ENCODE data around the gene BMP10. TPM values are rescaled to one million over a fixed set of nuclear protein-coding genes. Genes with fewer than 3 reads are reported as not detected.

Gene BMP10
- total RNA-seq, 1 donor from 2014 or later = 0.13 TPM

- no peak for DNase-seq (ENCODE audit: low spot score in 2 of 2, unreplicated experiment in 2 of 2)
- Mint-ChIP-seq H3K36me3 (no peaks in the 10 kb centered on the region), H3K27me3 (ENCODE audit: low read depth) (peaks cover 5% of the 10 kb centered on the region), H3K9me3 (no peaks in the 10 kb centered on the region), H3K4me1 (peaks cover 26% of the 10 kb centered on the region), H3K4me3 (no peak overlapping the region), H3K27ac (peak overlapping the region; percentile 41)
- no peak for TF ChIP-seq CTCF (IDR thresholded peaks at IDR 0.05; ENCODE audit: unreplicated experiment)
These were observed 43.5 kb downstream of the BMP10 start for GRCh38 chr2:68827666-68828065.

DNA sequence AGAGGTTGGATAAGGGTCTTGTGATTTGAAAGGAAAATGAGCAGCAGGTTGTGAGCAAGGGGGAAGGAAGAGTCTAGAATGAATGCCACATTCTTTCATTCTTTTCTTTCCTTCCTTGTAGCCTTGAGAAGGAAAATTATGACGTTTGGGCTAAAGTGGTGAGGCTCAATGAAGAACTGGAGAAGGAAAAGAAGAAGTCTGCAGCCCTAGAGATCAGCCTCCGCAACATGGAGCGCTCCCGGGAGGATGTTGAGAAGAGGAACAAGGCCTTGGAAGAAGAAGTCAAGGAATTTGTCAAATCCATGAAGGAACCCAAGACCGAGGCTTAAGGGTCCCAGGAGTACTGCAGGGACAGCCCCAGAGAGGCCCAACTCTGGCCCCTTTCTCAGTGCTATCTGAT, 45.3 kb downstream of the BMP10 start:
- Mint-ChIP-seq H3K27me3 (ENCODE audit: low read depth) (no peaks in the 10 kb centered on the region), H3K4me3 (no peak overlapping the region), H3K36me3 (no peaks in the 10 kb centered on the region), H3K4me1 (peaks cover 23% of the 10 kb centered on the region), H3K27ac (no peak overlapping the region), H3K9me3 (no peaks in the 10 kb centered on the region)
- TF ChIP-seq CTCF (IDR thresholded peaks at IDR 0.05; ENCODE audit: unreplicated experiment) = no peak
- no peak for DNase-seq (ENCODE audit: low spot score in 2 of 2, unreplicated experiment in 2 of 2)

GRCh38 chr2:68824831-68825230, 46.4 kb downstream of the BMP10 start:
- DNase-seq (ENCODE audit: low spot score in 2 of 2, unreplicated experiment in 2 of 2) = no peak
- no peak for TF ChIP-seq CTCF (IDR thresholded peaks at IDR 0.05; ENCODE audit: unreplicated experiment)
- no peaks in the 10 kb centered on the region for H3K36me3 Mint-ChIP-seq
- H3K9me3 Mint-ChIP-seq = no peaks in the 10 kb centered on the region
- no peaks in the 10 kb centered on the region for H3K27me3 Mint-ChIP-seq (ENCODE audit: low read depth)
- no peak overlapping the region for H3K27ac Mint-ChIP-seq
- H3K4me1 Mint-ChIP-seq = peaks cover 23% of the 10 kb centered on the region
- H3K4me3 Mint-ChIP-seq = no peak overlapping the region

GRCh38 chr2:68822207-68822872, 48.9 kb downstream of the BMP10 start:
- no peak overlapping the region for H3K4me3 Mint-ChIP-seq
- no peak for DNase-seq (ENCODE audit: low spot score in 2 of 2, unreplicated experiment in 2 of 2)
- no peaks in the 10 kb centered on the region for H3K9me3 Mint-ChIP-seq
- H3K27me3 Mint-ChIP-seq (ENCODE audit: low read depth) = no peaks in the 10 kb centered on the region
- no peak overlapping the region for H3K27ac Mint-ChIP-seq
- no peaks in the 10 kb centered on the region for H3K4me1 Mint-ChIP-seq
- H3K36me3 Mint-ChIP-seq = no peaks in the 10 kb centered on the region
- no peak for TF ChIP-seq CTCF (IDR thresholded peaks at IDR 0.05; ENCODE audit: unreplicated experiment)

- no peak overlapping the region for H3K4me3 Mint-ChIP-seq
- H3K4me1 Mint-ChIP-seq = peaks cover 4% of the 10 kb centered on the region
- H3K27me3 Mint-ChIP-seq (ENCODE audit: low read depth) = no peaks in the 10 kb centered on the region
- no peaks in the 10 kb centered on the region for H3K9me3 Mint-ChIP-seq
- TF ChIP-seq CTCF (IDR thresholded peaks at IDR 0.05; ENCODE audit: unreplicated experiment) = no peak
- DNase-seq (ENCODE audit: low spot score in 2 of 2, unreplicated experiment in 2 of 2) = no peak
- no peak overlapping the region for H3K27ac Mint-ChIP-seq
- H3K36me3 Mint-ChIP-seq = no peaks in the 10 kb centered on the region
These were observed 51.6 kb downstream of the BMP10 start for GRCh38 chr2:68819556-68819955.

- H3K9me3 Mint-ChIP-seq = no peaks in the 10 kb centered on the region
- TF ChIP-seq CTCF (IDR thresholded peaks at IDR 0.05; ENCODE audit: unreplicated experiment) = no peak
- no peaks in the 10 kb centered on the region for H3K27me3 Mint-ChIP-seq (ENCODE audit: low read depth)
- H3K4me1 Mint-ChIP-seq = peaks cover 4% of the 10 kb centered on the region
- H3K27ac Mint-ChIP-seq = no peak overlapping the region
- H3K36me3 Mint-ChIP-seq = no peaks in the 10 kb centered on the region
- DNase-seq (ENCODE audit: low spot score in 2 of 2, unreplicated experiment in 2 of 2) = no peak
- no peak overlapping the region for H3K4me3 Mint-ChIP-seq
These were observed 53.9 kb downstream of the BMP10 start for GRCh38 chr2:68817306-68817705.

Measured in mesothelial cell of epicardium (in vitro differentiated cells).